PFSK-1 (cell line): ENCODE results near the gene LHFPL5.

Experiments
- FOXP2 ChIP-seq: optimal IDR thresholded peaks from 2 replicates; pipeline ENCODE3; 2011; ENCODE audit warnings: borderline replicate concordance, control low read depth, inconsistent platforms; ENCODE audit not compliant: insufficient read depth; ENCODE audit errors: extremely low read length, extremely low read depth
- POLR2AphosphoS5 ChIP-seq: IDR thresholded peaks from 2 replicates; pipeline ENCODE4 v1.6.1; 2012; ENCODE audit warnings: low read depth, mild to moderate bottlenecking, control low read depth, low read length, moderate library complexity
- SIN3A ChIP-seq: IDR thresholded peaks from 2 replicates; pipeline ENCODE4 v1.6.1; 2012; ENCODE audit warnings: mild to moderate bottlenecking, low read length, moderate library complexity, borderline replicate concordance; ENCODE audit not compliant: insufficient read depth
- TAF1 ChIP-seq: IDR thresholded peaks from 2 replicates; pipeline ENCODE4 v1.6.1; 2012; ENCODE audit warnings: low read length, control low read depth, borderline replicate concordance; ENCODE audit not compliant: insufficient read depth
- TF ChIP-seq, protein P1 (sequence below), 2 experiments: IDR thresholded peaks; 2 replicates each; pipeline versions ENCODE4 v1.6.1 to v1.8.0; 2011 to 2012; ENCODE audit warnings: low read depth in 2 of 2, low read length in 2 of 2, control low read depth in 1 of 2, inconsistent platforms in 1 of 2, mild to moderate bottlenecking in 1 of 2, moderate library complexity in 1 of 2; ENCODE audit not compliant: insufficient read depth in 1 of 2

DNA sequence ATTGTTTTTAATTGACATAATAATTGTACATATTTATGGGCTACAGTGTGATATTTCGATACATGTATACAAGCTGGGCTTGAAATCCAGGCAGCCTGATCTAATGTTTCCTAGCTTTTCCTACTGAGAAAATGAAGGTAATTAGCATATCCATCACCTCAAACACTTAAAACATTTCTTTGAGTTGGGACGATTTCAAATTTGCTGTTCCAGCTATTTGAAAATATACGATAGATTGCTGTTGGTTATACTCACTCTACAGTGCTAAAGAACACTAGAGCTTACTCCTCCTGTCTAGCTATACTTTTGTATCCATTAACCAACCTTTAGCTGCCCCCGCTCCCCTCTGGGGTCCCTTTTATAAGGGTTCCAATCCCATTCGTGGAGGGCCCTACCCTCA lies 4.7 kb downstream of the LHFPL5 start:
- TF ChIP-seq TAF1 (no peak), POLR2AphosphoS5 (no peak), SIN3A (no peak), FOXP2 (no peak)
- TF ChIP-seq, protein P1, sequence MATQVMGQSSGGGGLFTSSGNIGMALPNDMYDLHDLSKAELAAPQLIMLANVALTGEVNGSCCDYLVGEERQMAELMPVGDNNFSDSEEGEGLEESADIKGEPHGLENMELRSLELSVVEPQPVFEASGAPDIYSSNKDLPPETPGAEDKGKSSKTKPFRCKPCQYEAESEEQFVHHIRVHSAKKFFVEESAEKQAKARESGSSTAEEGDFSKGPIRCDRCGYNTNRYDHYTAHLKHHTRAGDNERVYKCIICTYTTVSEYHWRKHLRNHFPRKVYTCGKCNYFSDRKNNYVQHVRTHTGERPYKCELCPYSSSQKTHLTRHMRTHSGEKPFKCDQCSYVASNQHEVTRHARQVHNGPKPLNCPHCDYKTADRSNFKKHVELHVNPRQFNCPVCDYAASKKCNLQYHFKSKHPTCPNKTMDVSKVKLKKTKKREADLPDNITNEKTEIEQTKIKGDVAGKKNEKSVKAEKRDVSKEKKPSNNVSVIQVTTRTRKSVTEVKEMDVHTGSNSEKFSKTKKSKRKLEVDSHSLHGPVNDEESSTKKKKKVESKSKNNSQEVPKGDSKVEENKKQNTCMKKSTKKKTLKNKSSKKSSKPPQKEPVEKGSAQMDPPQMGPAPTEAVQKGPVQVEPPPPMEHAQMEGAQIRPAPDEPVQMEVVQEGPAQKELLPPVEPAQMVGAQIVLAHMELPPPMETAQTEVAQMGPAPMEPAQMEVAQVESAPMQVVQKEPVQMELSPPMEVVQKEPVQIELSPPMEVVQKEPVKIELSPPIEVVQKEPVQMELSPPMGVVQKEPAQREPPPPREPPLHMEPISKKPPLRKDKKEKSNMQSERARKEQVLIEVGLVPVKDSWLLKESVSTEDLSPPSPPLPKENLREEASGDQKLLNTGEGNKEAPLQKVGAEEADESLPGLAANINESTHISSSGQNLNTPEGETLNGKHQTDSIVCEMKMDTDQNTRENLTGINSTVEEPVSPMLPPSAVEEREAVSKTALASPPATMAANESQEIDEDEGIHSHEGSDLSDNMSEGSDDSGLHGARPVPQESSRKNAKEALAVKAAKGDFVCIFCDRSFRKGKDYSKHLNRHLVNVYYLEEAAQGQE (IDR thresholded peaks at IDR 0.05; ENCODE audit: insufficient read depth in 1 of 2, low read depth in 2 of 2, low read length in 2 of 2) = no peak
